ENCODE data around the gene PTDSS2.
"Not testable (repeated sequence)": the region's sequence is repeated elsewhere in the genome, so short reads cannot be mapped to it uniquely, and the experiment has no call there.

Gene PTDSS2

GRCh38 chr11:413120-414081 lies 36.7 kb upstream of the PTDSS2 start:
- DNase-seq, result no peak

- no peak for DNase-seq
Measured at GRCh38 chr11:414318-414857, 35.7 kb upstream of the PTDSS2 start.

GRCh38 chr11:415640-416041 lies 34.4 kb upstream of the PTDSS2 start:
- no peak for DNase-seq

- no peak for DNase-seq
Measured at GRCh38 chr11:416051-416756, 33.9 kb upstream of the PTDSS2 start.

GRCh38 chr11:416757-417621 lies 33.1 kb upstream of the PTDSS2 start:
- no peak for DNase-seq

- no peak for DNase-seq
Measured at GRCh38 chr11:417652-418342, 32.3 kb upstream of the PTDSS2 start.

GRCh38 chr11:418343-419247 lies 31.5 kb upstream of the PTDSS2 start:
- no peak for DNase-seq

GRCh38 chr11:419248-420005 lies 30.7 kb upstream of the PTDSS2 start:
- DNase-seq, result no peak

GRCh38 chr11:420054-420910 lies 29.8 kb upstream of the PTDSS2 start:
- no peak for DNase-seq

- no peak for DNase-seq
Measured at GRCh38 chr11:420911-421321, 29.2 kb upstream of the PTDSS2 start.

GRCh38 chr11:422249-422656 lies 27.8 kb upstream of the PTDSS2 start:
- no peak for DNase-seq

GRCh38 chr11:424232-424631 lies 25.8 kb upstream of the PTDSS2 start:
- no peak for DNase-seq

GRCh38 chr11:424766-425165 lies 25.3 kb upstream of the PTDSS2 start:
- DNase-seq, result not testable (repeated sequence)

- DNase-seq, result no peak
Measured at GRCh38 chr11:425301-425700, 24.8 kb upstream of the PTDSS2 start.

GRCh38 chr11:426851-427250 lies 23.2 kb upstream of the PTDSS2 start:
- DNase-seq, result no peak

GRCh38 chr11:428295-428694 lies 21.8 kb upstream of the PTDSS2 start:
- DNase-seq, result no peak

GRCh38 chr11:429391-429790 lies 20.7 kb upstream of the PTDSS2 start:
- DNase-seq, result no peak

- no peak for DNase-seq
Measured at GRCh38 chr11:429931-430456, 20.1 kb upstream of the PTDSS2 start.
